ENCODE results near the gene BBS12. TPM values are rescaled to one million over a fixed set of nuclear protein-coding genes. Genes with fewer than 3 reads are reported as not detected.

Gene BBS12
- total and polyA plus RNA-seq, 9 of the 15 experiments (the other 6 are each of a cell fraction or from before 2014, with no cell fraction given), result 2.7 to 6.5 (median 3.3) TPM

GRCh38 chr4:122749704-122750454 lies 17.4 kb downstream of the BBS12 start (continued):
- peak; percentile 80; the same call in 1 of the 2 replicates for TF ChIP-seq GTF2E2 (tag; IDR thresholded peaks at IDR 0.05)
- peak in 1 of 2 experiments; percentile 69; a peak in 1 of 3 replicates for TF ChIP-seq CBX3 (IDR thresholded peaks at IDR 0.05; ENCODE audit: borderline replicate concordance in 1 of 2, low read length in 2 of 2)
- TF ChIP-seq FOSL1 (tag; conservative IDR thresholded peaks at IDR 0.05), result no peak
- TF ChIP-seq CC2D1A (IDR thresholded peaks at IDR 0.05), result peak; percentile 65
- TF ChIP-seq GATAD2A (IDR thresholded peaks at IDR 0.05), result 0 out of 2 replicates have a peak, but pooled peaks have one; percentile 30
- peak; percentile 97 for TF ChIP-seq STAT5A (IDR thresholded peaks at IDR 0.05; ENCODE audit: borderline replicate concordance, low read length)
- peak; percentile 88 for TF ChIP-seq CHAMP1 (IDR thresholded peaks at IDR 0.05)
- peak; percentile 32; the same call in 1 of the 2 replicates for TF ChIP-seq CXXC5 (CRISPR knock-in tag; IDR thresholded peaks at IDR 0.05)
- TF ChIP-seq ZNF280A (IDR thresholded peaks at IDR 0.05; ENCODE audit: low read depth, partially characterized antibody), result no peak
- peak; percentile 74 for TF ChIP-seq NCOR1 (IDR thresholded peaks at IDR 0.05)
- no peak for TF ChIP-seq ZFP1 (CRISPR knock-in tag; IDR thresholded peaks at IDR 0.05)
- peak in 1 of 2 experiments; percentile 20; a peak in 1 of 4 replicates for TF ChIP-seq MLLT1 (IDR thresholded peaks at IDR 0.05)
- TF ChIP-seq TCF3 (CRISPR knock-in tag; IDR thresholded peaks at IDR 0.05), result peak; percentile 46
- peak in 1 of 2 experiments; percentile 33 for TF ChIP-seq NCOA2 (IDR thresholded peaks at IDR 0.05; ENCODE audit: partially characterized antibody in 2 of 2)
- TF ChIP-seq SMARCE1 (IDR thresholded peaks at IDR 0.05), result peak; percentile 34; the same call in 1 of the 2 replicates
- TF ChIP-seq FOXM1 (IDR thresholded peaks at IDR 0.05; ENCODE audit: low read depth), result peak; percentile 62
- TF ChIP-seq FOXM1 (CRISPR knock-in tag; IDR thresholded peaks at IDR 0.05; ENCODE audit: low read depth), result no peak
- peak in 1 of 2 experiments; percentile 37; a peak in 1 of 4 replicates for TF ChIP-seq TRIM24 (IDR thresholded peaks at IDR 0.05)
- TF ChIP-seq ZHX1 (conservative IDR thresholded peaks at IDR 0.05; ENCODE audit: low read length), result no peak
- no peak for TF ChIP-seq PHB2 (IDR thresholded peaks at IDR 0.05; ENCODE audit: low read depth)

Measured in K562 (cell line).